WTC11 (cell line): ENCODE measurements around the gene HSDL1. TPM values are rescaled to one million over a fixed set of nuclear protein-coding genes. Genes with fewer than 3 reads are reported as not detected.

ENCODE experiments used
- ATAC-seq: fragments of 200-7000 bp; cut with Tn5 transposase; 2 replicates; pipeline ENCODE4 v1.10.0; 2021; ENCODE audit warnings: mild to moderate bottlenecking, moderate library complexity
- CTCF ChIA-PET: fragments of 300-600 bp; sonication (Branson Sonifier 250); formaldehyde crosslinking; loops from one replicate; lab custom pipeline; 2021; ENCODE audit warnings: antibody characterized with exemption; lab: Charles Lee
- POLR2A ChIA-PET: fragments of 350-600 bp; sonication (Branson Sonifier 250); formaldehyde crosslinking; loops from one replicate; lab custom pipeline; 2021; ENCODE audit warnings: antibody characterized with exemption; lab: Charles Lee
- DNase-seq: peaks from one replicate; pipeline ENCODE4 v3.0.0; 2021; ENCODE audit warnings: low spot score
- H3K27ac Mint-ChIP-seq: 2 replicates; pipeline ENCODE4 v1.8.0; 2021; ENCODE audit warnings: mixed read lengths
- H3K27me3 Mint-ChIP-seq: 2 replicates; pipeline ENCODE4 v1.8.0; 2021; ENCODE audit warnings: low read depth, mild to moderate bottlenecking, moderate library complexity, mixed read lengths
- H3K36me3 Mint-ChIP-seq: 2 replicates; pipeline ENCODE4 v1.8.0; 2021; ENCODE audit warnings: mixed read lengths
- H3K4me1 Mint-ChIP-seq: 2 replicates; pipeline ENCODE4 v1.8.0; 2022; ENCODE audit warnings: mixed read lengths
- H3K4me3 Mint-ChIP-seq: 2 replicates; pipeline ENCODE4 v1.8.0; 2021; ENCODE audit warnings: mild to moderate bottlenecking, moderate library complexity, mixed read lengths
- H3K9me3 Mint-ChIP-seq: 2 replicates; pipeline ENCODE4 v1.8.0; 2021; ENCODE audit warnings: mixed read lengths
- CREB1 ChIP-seq: sonication (generic); formaldehyde crosslinking; IDR thresholded peaks from 2 replicates; pipeline ENCODE4 v1.8.0; 2023; ENCODE audit warnings: mild to moderate bottlenecking, missing genetic modification reagents
- CTCF ChIP-seq: fragments of 200-600 bp; IDR thresholded peaks from 2 replicates; pipeline ENCODE4 v1.8.0; 2022; ENCODE audit warnings: antibody characterized with exemption
- E2F1 ChIP-seq: sonication (generic); formaldehyde crosslinking; IDR thresholded peaks from 2 replicates; pipeline ENCODE4 v1.8.0; 2022; ENCODE audit warnings: mild to moderate bottlenecking, missing genetic modification reagents
- ELF4 ChIP-seq: sonication (generic); formaldehyde crosslinking; IDR thresholded peaks from 2 replicates; pipeline ENCODE4 v1.8.1; 2022; ENCODE audit warnings: low read depth, mild to moderate bottlenecking, moderate library complexity, missing genetic modification reagents
- ESRRA ChIP-seq: sonication (generic); formaldehyde crosslinking; IDR thresholded peaks from 2 replicates; pipeline ENCODE4 v1.8.1; 2022; ENCODE audit warnings: mild to moderate bottlenecking, missing genetic modification reagents, borderline replicate concordance
- GABPB1 ChIP-seq: sonication (generic); formaldehyde crosslinking; IDR thresholded peaks from 2 replicates; pipeline ENCODE4 v1.8.1; 2023; ENCODE audit warnings: mild to moderate bottlenecking, missing genetic modification reagents
- HMGA2 ChIP-seq: fragments of 250-450 bp; sonication (Bioruptor Pico); IDR thresholded peaks from 2 replicates; pipeline ENCODE4 v1.4.0; 2021; ENCODE audit warnings: mild to moderate bottlenecking, moderate library complexity
- JAZF1 ChIP-seq: fragments of 250-450 bp; sonication (Bioruptor Pico); IDR thresholded peaks from 2 replicates; pipeline ENCODE4 v1.9.0; 2021; ENCODE audit warnings: moderate library complexity, mild to moderate bottlenecking, inconsistent platforms
- MAX ChIP-seq: sonication (generic); formaldehyde crosslinking; IDR thresholded peaks from 2 replicates; pipeline ENCODE4 v1.8.0; 2022; ENCODE audit warnings: mild to moderate bottlenecking, missing genetic modification reagents
- MYBL2 ChIP-seq: sonication (generic); formaldehyde crosslinking; IDR thresholded peaks from 2 replicates; pipeline ENCODE4 v1.8.1; 2023; ENCODE audit warnings: mild to moderate bottlenecking, moderate library complexity, missing genetic modification reagents
- NFATC4 ChIP-seq: fragments of 250-450 bp; sonication (Bioruptor Pico); IDR thresholded peaks from 2 replicates; pipeline ENCODE4 v1.9.0; 2021; ENCODE audit warnings: mild to moderate bottlenecking
- NFYB ChIP-seq: sonication (generic); formaldehyde crosslinking; conservative IDR thresholded peaks from 2 replicates; pipeline ENCODE4 v1.8.0; 2022; ENCODE audit warnings: low read depth, missing genetic modification reagents
- PRRX2 ChIP-seq: fragments of 250-450 bp; sonication (Bioruptor Pico); IDR thresholded peaks from 2 replicates; pipeline ENCODE4 v1.8.0; 2021; ENCODE audit warnings: mild to moderate bottlenecking
- RORB ChIP-seq: fragments of 250-450 bp; sonication (Bioruptor Pico); IDR thresholded peaks from 2 replicates; pipeline ENCODE4 v1.9.0; 2021; ENCODE audit warnings: mild to moderate bottlenecking
- SMAD3 ChIP-seq: sonication (generic); formaldehyde crosslinking; IDR thresholded peaks from 2 replicates; pipeline ENCODE4 v1.8.0; 2022; ENCODE audit warnings: missing genetic modification reagents, mild to moderate bottlenecking, borderline replicate concordance
- SOX15 ChIP-seq: fragments of 250-450 bp; sonication (Bioruptor Pico); IDR thresholded peaks from 2 replicates; pipeline ENCODE4 v1.9.0; 2021; ENCODE audit warnings: mild to moderate bottlenecking
- TCF7 ChIP-seq: sonication (generic); formaldehyde crosslinking; IDR thresholded peaks from 2 replicates; pipeline ENCODE4 v1.8.0; 2022; ENCODE audit warnings: mild to moderate bottlenecking, low read depth, missing genetic modification reagents, moderate library complexity
- TP53 ChIP-seq: sonication (generic); formaldehyde crosslinking; IDR thresholded peaks from 2 replicates; pipeline ENCODE4 v1.8.1; 2023; ENCODE audit warnings: mild to moderate bottlenecking, missing genetic modification reagents
- USF2 ChIP-seq: sonication (generic); formaldehyde crosslinking; IDR thresholded peaks from 2 replicates; pipeline ENCODE4 v1.8.1; 2023; ENCODE audit warnings: mild to moderate bottlenecking, missing genetic modification reagents, moderate library complexity
- ZBTB43 ChIP-seq: sonication (generic); formaldehyde crosslinking; IDR thresholded peaks from 2 replicates; pipeline ENCODE4 v1.8.1; 2023; ENCODE audit warnings: mild to moderate bottlenecking, missing genetic modification reagents
- ZNF138 ChIP-seq: sonication (generic); formaldehyde crosslinking; conservative IDR thresholded peaks from 2 replicates; pipeline ENCODE4 v1.8.1; 2022; ENCODE audit warnings: mild to moderate bottlenecking, moderate library complexity, missing genetic modification reagents
- ZNF263 ChIP-seq: sonication (generic); formaldehyde crosslinking; IDR thresholded peaks from 2 replicates; pipeline ENCODE4 v1.8.1; 2022; ENCODE audit warnings: low read depth, mild to moderate bottlenecking, moderate library complexity, missing genetic modification reagents
- ZNF423 ChIP-seq: fragments of 250-450 bp; sonication (Bioruptor Pico); IDR thresholded peaks from 2 replicates; pipeline ENCODE4 v2.1.2; 2022; ENCODE audit warnings: mild to moderate bottlenecking, moderate library complexity
- ZNF532 ChIP-seq: fragments of 250-450 bp; sonication (Bioruptor Pico); IDR thresholded peaks from 2 replicates; pipeline ENCODE4 v1.9.0; 2021; ENCODE audit warnings: mild to moderate bottlenecking, borderline replicate concordance
- ZNF671 ChIP-seq: fragments of 250-450 bp; sonication (Bioruptor Pico); IDR thresholded peaks from 2 replicates; pipeline ENCODE4 v1.8.0; 2021; ENCODE audit warnings: mild to moderate bottlenecking
- total RNA-seq: library from RNA; stranded (reverse); gene quantifications from 3 replicates; pipeline ENCODE4 v1.2.3, GENCODE V29; 2021

HSDL1 gene
- total RNA-seq, 1 experiment from 2014 or later: 48.6 TPM

- TF ChIP-seq ZNF138 (CRISPR knock-in tag): no peak
- no peak for TF ChIP-seq TP53
- TF ChIP-seq ELF4: no peak
- no peak for TF ChIP-seq CREB1 (CRISPR knock-in tag)
- TF ChIP-seq TCF7: no peak
- TF ChIP-seq NFYB (CRISPR knock-in tag): no peak
- no peak for TF ChIP-seq USF2
These were observed 48.5 kb upstream of the HSDL1 start (continued) for GRCh38 chr16:84193480-84193879.

- no peaks in the 10 kb centered on the region for H3K36me3 Mint-ChIP-seq
- H3K27ac Mint-ChIP-seq: no peak overlapping the region
- no peak for DNase-seq
- H3K27me3 Mint-ChIP-seq: no peaks in the 10 kb centered on the region; the same call in none of the 2 replicates
- POLR2A ChIA-PET: no interaction called here
- H3K9me3 Mint-ChIP-seq: no peaks in the 10 kb centered on the region
- no peak overlapping the region for H3K4me3 Mint-ChIP-seq
- ATAC-seq: no peak
- no peaks in the 10 kb centered on the region for H3K4me1 Mint-ChIP-seq
- CTCF ChIA-PET: interaction anchor here (1.0 to 1.1 kb wide), 2 partner anchors 10 to 16 kb away, joined by 3 to 4 read pairs; no protein-coding TSS in a partner anchor
- no peak for TF ChIP-seq USF2
- TF ChIP-seq E2F1 (CRISPR knock-in tag): no peak
These were observed 46.5 kb upstream of the HSDL1 start for GRCh38 chr16:84191466-84191865.

GRCh38 chr16:84190731-84191388 lies 45.9 kb upstream of the HSDL1 start, which contains the start of gene ADAD2:
ADAD2 (plus strand) TSS chr16:84191157; CDS start chr16:84191231, 74 bp downstream.
- no peaks in the 10 kb centered on the region for H3K36me3 Mint-ChIP-seq
- POLR2A ChIA-PET: no interaction called here
- DNase-seq (peak; percentile 75), ATAC-seq (peak; percentile 84)
- no peak within 1 kb of the TSS for H3K4me3 Mint-ChIP-seq
- CTCF ChIA-PET: interaction anchor here (1.0 to 1.1 kb wide), 2 partner anchors 10 to 16 kb away, joined by 3 to 4 read pairs; no protein-coding TSS in a partner anchor
- no peak within 1 kb of the TSS for H3K27ac Mint-ChIP-seq
- no peaks in the 10 kb centered on the region; the same call in none of the 2 replicates for H3K27me3 Mint-ChIP-seq
- peaks cover 1% of the 10 kb centered on the region; the same call in 1 of the 2 replicates for H3K4me1 Mint-ChIP-seq
- no peaks in the 10 kb centered on the region for H3K9me3 Mint-ChIP-seq
- TF ChIP-seq GABPB1 (no peak), PRRX2 (CRISPR knock-in tag) (no peak), ESRRA (CRISPR knock-in tag) (no peak), HMGA2 (CRISPR knock-in tag) (no peak), SOX15 (CRISPR knock-in tag) (no peak), NFATC4 (CRISPR knock-in tag) (no peak), RORB (CRISPR knock-in tag) (no peak), ZNF671 (no peak), MAX (CRISPR knock-in tag) (peak; percentile 85), SMAD3 (CRISPR knock-in tag) (no peak), ZNF263 (CRISPR knock-in tag) (no peak), JAZF1 (CRISPR knock-in tag) (no peak), CTCF (no peak), MYBL2 (CRISPR knock-in tag) (no peak), ZNF532 (CRISPR knock-in tag) (no peak), ZNF423 (CRISPR knock-in tag) (no peak), TP53 (no peak), ZBTB43 (CRISPR knock-in tag) (no peak)
